Esophagus muscularis mucosa (tissue), 4 donors: ENCODE data around the gene ANKRD33B. TPM values are rescaled to one million over a fixed set of nuclear protein-coding genes. Genes with fewer than 3 reads are reported as not detected.

Source experiments
- DNase-seq: peaks from one replicate; pipeline ENCODE4 v3.0.0-alpha.2; 2017; ENCODE audit errors: extremely low spot score
- H3K27ac ChIP-seq, 4 donors: fragments of 200-600 bp; sonication (generic); replicated peaks in 1 of 4; 1 replicate in 3 of 4; 2 replicates in 1 of 4; pipeline ENCODE4 v1.5.1; 2016 to 2019; ENCODE audit warnings: mild to moderate bottlenecking in 1 of 4
- H3K27me3 ChIP-seq, 4 donors: fragments of 200-600 bp; sonication (generic); one replicate each; pipeline versions ENCODE4 v1.5.1 to v1.6.0; 2016 to 2019
- H3K36me3 ChIP-seq, 4 donors: fragments of 200-600 bp; sonication (generic); one replicate each; pipeline ENCODE4 v1.5.1; 2016 to 2019
- H3K4me1 ChIP-seq, 4 donors: fragments of 200-600 bp; sonication (generic); one replicate each; pipeline ENCODE4 v1.5.1; 2016 to 2019
- H3K4me3 ChIP-seq, 4 donors: fragments of 200-600 bp; sonication (generic); 1 replicate in 2 of 4; 2 replicates in 2 of 4; pipeline ENCODE4 v1.5.1; 2016 to 2019; ENCODE audit warnings: mild to moderate bottlenecking in 4 of 4, moderate library complexity in 1 of 4
- H3K9me3 ChIP-seq, 4 donors: fragments of 200-600 bp; sonication (generic); 1 replicate in 3 of 4; 2 replicates in 1 of 4; pipeline ENCODE4 v1.5.1; 2016 to 2019
- CTCF ChIP-seq, 3 experiments: fragments of 200-600 bp in 2 of 3; fragments of 450-650 bp in 1 of 3; sonication (generic) in 2 of 3; IDR thresholded peaks; one replicate each; pipeline ENCODE4 v1.5.1; 2017 to 2019; ENCODE audit warnings: antibody characterized with exemption in 3 of 3, mild to moderate bottlenecking in 2 of 3, moderate library complexity in 1 of 3
- EP300 ChIP-seq: sonication (generic); formaldehyde crosslinking; IDR thresholded peaks from one replicate; pipeline ENCODE4 v1.6.1; 2017; ENCODE audit warnings: antibody characterized with exemption
- POLR2A ChIP-seq: fragments of 450-650 bp; IDR thresholded peaks from one replicate; pipeline ENCODE4 v1.6.1; 2017; ENCODE audit warnings: antibody characterized with exemption, moderate library complexity, mild to moderate bottlenecking, low read depth
- POLR2AphosphoS5 ChIP-seq, 2 donors: sonication (generic); formaldehyde crosslinking; IDR thresholded peaks; one replicate each; pipeline ENCODE4 v1.6.1; 2017; ENCODE audit warnings: antibody characterized with exemption in 2 of 2
- WGBS: methylation state at CpG from one replicate; pipeline ENCODE4 v1.1.5; 2018; 5-methylcytosine and 5-hydroxymethylcytosine counted together
- intact Hi-C: fragments of 100-400 bp; cut with DNase I; formaldehyde crosslinking; loops from one replicate; pipeline ENCODE4 v1.15.1; 2023
- total RNA-seq, 4 donors: library from RNA; depleted of rRNA; stranded (reverse); fragments of >200 nt; gene quantifications; one replicate each; pipeline versions ENCODE4 v1.1.0 to v1.2.1, GENCODE V29; 2016

The ANKRD33B gene
- total RNA-seq, 4 donors from 2014 or later: 4.6 to 8.2 (median 6.7) TPM

GRCh38 chr5:10647640-10648039, 83.8 kb downstream of the ANKRD33B start:
- TF ChIP-seq POLR2A (no peak), EP300 (no peak), CTCF (IDR thresholded peaks at IDR 0.05) (no peak), POLR2AphosphoS5 (IDR thresholded peaks at IDR 0.05) (no peak)
- Histone ChIP-seq H3K36me3 (peaks cover 0 to 7% (median 4%) of the 10 kb centered on the region in 4 donors), H3K9me3 (peaks cover 0 to 6% (median 0%) of the 10 kb centered on the region in 4 donors), H3K4me3 (no peak overlapping the region), H3K27ac (no peak overlapping the region), H3K27me3 (peaks cover 0 to 57% (median 9%) of the 10 kb centered on the region in 4 donors), H3K4me1 (peaks cover 0 to 10% (median under 1%) of the 10 kb centered on the region in 4 donors)
- intact Hi-C loops: no loop called here
- 92% methylated on average over 5 of the region's 5 CpGs for WGBS
- no peak for DNase-seq

- intact Hi-C loops: no loop called here
- no peak for DNase-seq
- TF ChIP-seq POLR2A: no peak
- 73% methylated on average over 17 of the region's 60 CpGs for WGBS
- Histone ChIP-seq H3K4me3 (no peak overlapping the region), H3K36me3 (peaks cover 0 to 7% (median 4%) of the 10 kb centered on the region in 4 donors), H3K4me1 (peaks cover 0 to 15% (median 11%) of the 10 kb centered on the region in 4 donors), H3K9me3 (peaks cover 0 to 6% (median 0%) of the 10 kb centered on the region in 4 donors), H3K27me3 (peaks cover 0 to 57% (median 9%) of the 10 kb centered on the region in 4 donors), H3K27ac (no peak overlapping the region)
Measured at GRCh38 chr5:10648806-10649665, 85.2 kb downstream of the ANKRD33B start.

GRCh38 chr5:10649666-10650380, 86.0 kb downstream of the ANKRD33B start:
- Histone ChIP-seq H3K4me3 (no peak overlapping the region), H3K9me3 (peaks cover 0 to 6% (median 0%) of the 10 kb centered on the region in 4 donors), H3K27me3 (peaks cover 0 to 55% (median 9%) of the 10 kb centered on the region in 4 donors), H3K36me3 (peaks cover 0 to 7% (median 4%) of the 10 kb centered on the region in 4 donors), H3K27ac (no peak overlapping the region), H3K4me1 (peaks cover 0 to 15% (median 11%) of the 10 kb centered on the region in 4 donors)
- no peak for DNase-seq
- 42% methylated on average over 31 of the region's 68 CpGs for WGBS
- intact Hi-C loops: no loop called here
- TF ChIP-seq EP300: no peak
- TF ChIP-seq CTCF (IDR thresholded peaks at IDR 0.05): no peak
- TF ChIP-seq POLR2A: no peak
- no peak for TF ChIP-seq POLR2AphosphoS5 (IDR thresholded peaks at IDR 0.05)

- Histone ChIP-seq H3K27me3 (peaks cover 0 to 45% (median 9%) of the 10 kb centered on the region in 4 donors), H3K4me3 (no peak overlapping the region), H3K36me3 (peaks cover 0 to 7% (median 4%) of the 10 kb centered on the region in 4 donors), H3K9me3 (peaks cover 0 to 6% (median 0%) of the 10 kb centered on the region in 4 donors), H3K27ac (no peak overlapping the region), H3K4me1 (peaks cover 0 to 15% (median 11%) of the 10 kb centered on the region in 4 donors)
- TF ChIP-seq POLR2AphosphoS5 (IDR thresholded peaks at IDR 0.05) (no peak), POLR2A (no peak), CTCF (IDR thresholded peaks at IDR 0.05) (no peak), EP300 (no peak)
- intact Hi-C loops: no loop called here
- WGBS: 95% methylated on average over 13 of the region's 13 CpGs
- DNase-seq: no peak
Measured at GRCh38 chr5:10652151-10652550, 88.3 kb downstream of the ANKRD33B start.

- Histone ChIP-seq H3K4me3 (no peak overlapping the region), H3K27me3 (peaks cover 0 to 45% (median 9%) of the 10 kb centered on the region in 4 donors), H3K36me3 (peaks cover 0 to 7% (median 4%) of the 10 kb centered on the region in 4 donors), H3K27ac (no peak overlapping the region), H3K9me3 (peaks cover 0 to 6% (median 0%) of the 10 kb centered on the region in 4 donors), H3K4me1 (peaks cover 0 to 15% (median 11%) of the 10 kb centered on the region in 4 donors)
- WGBS: 84% methylated on average over 4 of the region's 8 CpGs
- intact Hi-C loops: no loop called here
- TF ChIP-seq CTCF (IDR thresholded peaks at IDR 0.05): no peak
- TF ChIP-seq POLR2AphosphoS5 (IDR thresholded peaks at IDR 0.05): no peak
- TF ChIP-seq EP300: no peak
- TF ChIP-seq POLR2A: no peak
- no peak for DNase-seq
Measured at GRCh38 chr5:10652606-10653005, 88.7 kb downstream of the ANKRD33B start.
